SH-SY5Y (cell line): ENCODE measurements around the gene NFS1.

ENCODE experiments used
- GATA2 ChIP-seq: IDR thresholded peaks from 2 replicates; pipeline ENCODE4 v1.6.1; 2011; ENCODE audit warnings: mild to moderate bottlenecking, low read depth, low read length
- GATA3 ChIP-seq: IDR thresholded peaks from 2 replicates; pipeline ENCODE4 v1.6.1; 2011; ENCODE audit warnings: low read depth, mild to moderate bottlenecking, low read length, moderate library complexity

The NFS1 gene

GRCh38 chr20:35699127-35699956 is at the start of gene NFS1, which contains the start of gene ROMO1:
TSS of gene NFS1 (minus strand) at chr20:35699352. CDS start at chr20:35699288, 64 bp downstream.
TSS of gene ROMO1 (plus strand) at chr20:35699405. CDS start at chr20:35699633, 228 bp downstream.
- TF ChIP-seq GATA3 (no peak), GATA2 (no peak)

- TF ChIP-seq GATA2 = no peak
- TF ChIP-seq GATA3 = no peak
Observed at GRCh38 chr20:35743693-35744491, 44.7 kb upstream of the NFS1 start.

- TF ChIP-seq GATA3 = no peak
- no peak for TF ChIP-seq GATA2
Observed at GRCh38 chr20:35742741-35743523, 43.8 kb upstream of the NFS1 start.

- peak; percentile 91 for TF ChIP-seq GATA2
- TF ChIP-seq GATA3 = no peak
Observed at GRCh38 chr20:35741892-35742740, 43.0 kb upstream of the NFS1 start, which contains the start of gene RBM39. TSS of gene RBM39 (minus strand) at chr20:35742260. CDS start at chr20:35740874, 1,386 bp downstream.

GRCh38 chr20:35739294-35740163 is 40.4 kb upstream of the NFS1 start:
- TF ChIP-seq GATA2 (no peak), GATA3 (no peak)

- TF ChIP-seq GATA3 (no peak), GATA2 (no peak)
Observed at GRCh38 chr20:35738410-35739179, 39.4 kb upstream of the NFS1 start.

- TF ChIP-seq GATA2 = no peak
- TF ChIP-seq GATA3 = no peak
Observed at GRCh38 chr20:35737865-35738333, 38.7 kb upstream of the NFS1 start.

GRCh38 chr20:35735826-35736470 is 36.8 kb upstream of the NFS1 start:
- no peak for TF ChIP-seq GATA3
- no peak for TF ChIP-seq GATA2

GRCh38 chr20:35734777-35735649 is 35.9 kb upstream of the NFS1 start:
- no peak for TF ChIP-seq GATA2
- TF ChIP-seq GATA3 = no peak

GRCh38 chr20:35734374-35734773 is 35.2 kb upstream of the NFS1 start:
- TF ChIP-seq GATA3 = no peak
- TF ChIP-seq GATA2 = no peak

- TF ChIP-seq GATA3 = no peak
- no peak for TF ChIP-seq GATA2
Observed at GRCh38 chr20:35732644-35732982, 33.5 kb upstream of the NFS1 start.
